Neural cell (in vitro differentiated cells): ENCODE results near the gene LDHAL6B.

Source experiments
- CTCF ChIP-seq: fragments of 450-650 bp; IDR thresholded peaks from 2 replicates; pipeline ENCODE4 v1.5.1; 2014; ENCODE audit warnings: antibody characterized with exemption, mild to moderate bottlenecking, moderate library complexity; ENCODE audit not compliant: poor library complexity, severe bottlenecking
- EP300 ChIP-seq: fragments of 450-650 bp; conservative IDR thresholded peaks from 2 replicates; pipeline ENCODE4 v1.6.1; 2014; ENCODE audit warnings: antibody characterized with exemption, mild to moderate bottlenecking, moderate library complexity; ENCODE audit not compliant: poor library complexity, severe bottlenecking
- EZH2 ChIP-seq: fragments of 200-600, 300-800 bp; shearing (Covaris generic), sonication (generic); IDR thresholded peaks from 2 replicates; pipeline ENCODE4 v1.6.1; 2014; ENCODE audit warnings: antibody characterized with exemption, low read length, borderline replicate concordance, mild to moderate bottlenecking; ENCODE audit not compliant: insufficient read depth, poor library complexity, severe bottlenecking
- MXI1 ChIP-seq: fragments of 450-650 bp; conservative IDR thresholded peaks from 2 replicates; pipeline ENCODE4 v1.6.1; 2014; ENCODE audit warnings: antibody characterized with exemption, mild to moderate bottlenecking; ENCODE audit not compliant: poor library complexity, severe bottlenecking
- POLR2AphosphoS5 ChIP-seq: IDR thresholded peaks from 2 replicates; pipeline ENCODE4 v1.6.1; 2012
- RAD21 ChIP-seq: fragments of 450-650 bp; conservative IDR thresholded peaks from 2 replicates; pipeline ENCODE4 v1.6.1; 2014; ENCODE audit warnings: antibody characterized with exemption, mild to moderate bottlenecking, moderate library complexity
- REST ChIP-seq: IDR thresholded peaks from 2 replicates; pipeline ENCODE4 v1.6.1; 2012; ENCODE audit warnings: borderline replicate concordance
- SMC3 ChIP-seq: fragments of 450-650 bp; conservative IDR thresholded peaks from 2 replicates; pipeline ENCODE4 v1.6.1; 2014; ENCODE audit warnings: antibody characterized with exemption, mild to moderate bottlenecking, moderate library complexity; ENCODE audit not compliant: poor library complexity
- TAF1 ChIP-seq: IDR thresholded peaks from 2 replicates; pipeline ENCODE4 v1.6.1; 2012; ENCODE audit warnings: low read depth

- no peak for TF ChIP-seq CTCF
- no peak for TF ChIP-seq EZH2
- TF ChIP-seq EP300, result no peak
- TF ChIP-seq REST, result no peak
- no peak for TF ChIP-seq MXI1
- no peak for TF ChIP-seq TAF1
- no peak for TF ChIP-seq SMC3
- TF ChIP-seq POLR2AphosphoS5, result no peak
- TF ChIP-seq RAD21, result no peak
Measured at GRCh38 chr15:59229015-59229414, 22.4 kb downstream of the LDHAL6B start.
